GM08714 (cell line): ENCODE results near the gene DPM1.
"Not testable (repeated sequence)": the region's sequence is repeated elsewhere in the genome, so short reads cannot be mapped to it uniquely, and the experiment has no call there.

Source experiments
- H3K4me3 ChIP-seq: fragments of 200-500 bp; sonication (Bioruptor generic); 2 replicates; pipeline ENCODE4 v1.5.1; 2014; ENCODE audit warnings: mild to moderate bottlenecking, low read length, inconsistent platforms
- ZNF274 ChIP-seq: IDR thresholded peaks from 2 replicates; pipeline ENCODE4 v1.6.1; 2012; ENCODE audit warnings: mild to moderate bottlenecking, low read depth, low read length

Gene DPM1

DNA sequence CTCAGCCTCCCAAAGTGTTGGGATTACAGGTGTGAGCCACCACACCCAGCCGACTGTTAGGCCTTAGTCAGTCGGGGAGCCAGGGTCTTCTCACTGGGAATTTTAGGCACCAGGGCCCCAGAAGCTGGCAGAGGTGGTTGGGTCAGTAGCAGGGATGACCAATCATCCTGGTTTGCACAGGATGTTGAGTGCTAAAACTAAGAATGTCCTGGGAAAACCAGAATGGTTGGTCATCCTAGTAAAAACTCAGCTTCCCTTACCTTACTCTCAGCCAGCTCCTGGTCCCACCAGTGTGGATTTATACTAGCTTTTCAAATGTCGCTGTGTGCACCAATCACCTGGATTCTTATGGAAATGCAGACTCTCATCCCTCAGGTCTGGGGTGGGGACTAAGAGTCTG lies 32.7 kb upstream of the DPM1 start:
- H3K4me3 ChIP-seq, result no peak overlapping the region
- no peak for TF ChIP-seq ZNF274

DNA sequence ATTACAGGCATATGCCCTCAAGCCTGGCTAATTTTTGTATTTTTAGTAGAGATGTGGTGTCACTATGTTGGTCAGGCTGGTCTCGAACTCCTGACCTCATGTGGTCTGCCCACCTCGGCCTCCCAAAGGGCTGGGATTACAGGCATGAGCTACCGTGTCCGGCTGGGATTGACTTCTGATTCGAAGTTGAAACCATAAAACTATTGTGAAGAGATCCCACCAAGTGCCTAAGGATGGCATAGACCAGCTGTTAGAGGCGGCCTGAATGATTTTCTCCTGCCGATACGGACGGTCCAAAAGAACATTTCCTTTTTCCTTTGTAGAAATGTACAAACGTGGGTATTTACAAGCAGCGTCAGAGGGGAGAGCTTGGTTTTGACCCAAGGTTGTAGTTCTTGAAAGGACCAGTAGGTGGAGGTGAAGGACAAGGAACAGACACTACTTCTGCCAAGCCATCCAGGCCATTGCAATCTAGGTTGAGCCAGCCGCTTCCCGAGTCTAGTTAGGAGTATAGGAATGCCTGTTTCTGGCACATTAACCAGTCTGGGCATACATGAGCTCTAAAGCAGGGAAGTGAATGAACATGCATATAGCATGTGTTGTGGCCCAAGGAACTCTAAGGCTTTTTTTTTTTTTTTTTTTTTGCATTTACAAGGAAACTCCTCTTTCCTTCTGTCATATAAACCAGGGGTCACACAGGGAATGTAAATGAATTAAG lies 29.3 kb upstream of the DPM1 start:
- no peak overlapping the region for H3K4me3 ChIP-seq
- TF ChIP-seq ZNF274, result no peak

DNA sequence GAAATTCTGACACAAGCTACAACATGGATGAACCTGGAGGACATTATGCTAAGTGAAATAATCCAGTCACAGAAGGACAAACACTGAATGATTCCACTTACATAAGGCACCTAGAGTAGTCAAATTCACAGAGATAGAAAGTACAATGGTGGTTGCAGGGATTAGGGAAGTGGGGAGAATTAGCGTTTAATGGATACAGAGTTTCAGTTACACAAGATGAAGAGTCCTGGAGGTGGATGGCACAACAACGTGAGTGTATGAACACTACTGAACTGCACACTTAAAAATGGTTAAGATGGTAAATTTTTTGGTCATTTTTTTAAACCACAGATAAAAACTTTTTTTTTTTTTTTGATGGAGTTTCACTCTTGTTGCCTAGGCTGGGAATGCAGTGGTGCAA lies 25.0 kb upstream of the DPM1 start:
- no peak for TF ChIP-seq ZNF274
- H3K4me3 ChIP-seq, result no peak overlapping the region

DNA sequence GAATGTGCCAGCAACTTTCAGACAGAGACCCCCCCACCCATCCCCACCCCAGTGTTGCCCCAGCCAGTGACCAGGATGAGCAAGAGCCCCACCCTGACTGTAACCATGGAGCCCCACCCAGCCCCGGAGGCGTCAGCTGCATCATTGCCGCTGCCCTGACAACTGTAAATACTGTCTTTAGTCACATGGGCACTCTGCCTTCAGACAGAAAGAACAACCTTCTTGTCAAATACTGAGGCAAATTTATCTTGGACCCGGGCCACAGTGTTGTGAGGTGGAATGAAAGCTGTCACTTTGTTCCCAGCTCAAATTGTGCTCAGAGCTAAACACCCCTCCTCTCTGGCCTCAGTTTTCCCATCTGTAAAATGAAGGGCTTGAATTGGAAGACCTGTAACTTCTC lies 24.0 kb upstream of the DPM1 start:
- no peak for TF ChIP-seq ZNF274
- H3K4me3 ChIP-seq, result no peak overlapping the region

DNA sequence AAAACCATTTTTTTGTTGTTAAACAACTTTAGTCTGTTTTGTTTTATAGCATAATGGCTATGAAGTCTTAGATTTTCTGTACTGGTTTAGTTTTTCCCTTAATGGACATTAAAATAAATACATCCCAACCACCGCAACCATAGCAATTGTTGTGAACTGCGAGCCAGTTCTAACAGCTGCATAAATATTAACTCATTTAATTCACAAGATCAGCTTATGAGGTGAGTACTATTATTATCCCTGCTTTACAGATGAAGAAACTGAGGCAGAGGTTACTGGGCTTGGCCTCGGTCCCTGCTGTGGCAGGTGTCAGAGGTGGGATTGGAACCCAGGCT lies 23.3 kb upstream of the DPM1 start:
- no peak for TF ChIP-seq ZNF274
- no peak overlapping the region for H3K4me3 ChIP-seq

DNA sequence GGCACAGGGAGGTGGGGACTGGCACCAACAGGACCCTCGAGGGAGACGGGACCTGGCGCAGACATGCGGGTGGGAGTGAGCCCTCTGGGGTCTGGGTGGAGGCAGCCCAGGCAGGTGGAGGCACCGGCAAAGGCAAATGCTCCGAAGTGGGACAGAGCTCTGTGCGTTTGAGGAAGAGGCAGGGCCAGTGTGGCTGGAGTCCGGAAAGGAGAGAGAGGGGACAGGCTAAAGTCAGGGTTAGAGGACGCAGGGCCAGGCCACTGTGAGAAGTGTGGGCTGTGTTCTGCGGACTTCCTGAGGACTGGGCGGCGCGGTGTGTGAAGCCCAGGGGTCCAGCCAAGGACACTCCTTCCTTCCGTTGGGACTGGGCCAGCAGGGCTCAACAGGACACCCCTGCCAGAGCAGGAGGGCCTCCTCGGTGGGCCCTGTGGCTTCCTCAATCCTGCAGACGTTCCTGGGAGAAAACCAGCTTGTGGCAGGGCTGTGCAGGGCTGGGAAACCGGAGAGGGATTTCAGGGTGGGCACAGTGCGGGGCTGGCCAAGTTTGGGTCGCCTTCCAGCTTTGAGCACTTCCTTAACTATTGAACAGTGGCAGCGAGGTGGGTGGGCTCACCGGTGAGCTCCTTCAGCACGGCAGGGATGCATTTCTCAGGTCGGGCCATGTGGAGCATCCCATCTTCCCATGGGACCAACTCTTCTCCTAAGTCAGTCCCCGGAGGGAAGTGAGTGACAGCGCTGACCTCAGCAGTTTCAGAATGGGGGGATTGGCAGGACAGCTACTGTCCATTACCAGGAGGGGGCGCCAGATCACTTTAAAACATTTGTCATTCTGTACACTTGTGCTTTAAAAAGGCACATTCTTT lies 22.8 kb upstream of the DPM1 start:
- H3K4me3 ChIP-seq, result no peak overlapping the region
- TF ChIP-seq ZNF274, result no peak

DNA sequence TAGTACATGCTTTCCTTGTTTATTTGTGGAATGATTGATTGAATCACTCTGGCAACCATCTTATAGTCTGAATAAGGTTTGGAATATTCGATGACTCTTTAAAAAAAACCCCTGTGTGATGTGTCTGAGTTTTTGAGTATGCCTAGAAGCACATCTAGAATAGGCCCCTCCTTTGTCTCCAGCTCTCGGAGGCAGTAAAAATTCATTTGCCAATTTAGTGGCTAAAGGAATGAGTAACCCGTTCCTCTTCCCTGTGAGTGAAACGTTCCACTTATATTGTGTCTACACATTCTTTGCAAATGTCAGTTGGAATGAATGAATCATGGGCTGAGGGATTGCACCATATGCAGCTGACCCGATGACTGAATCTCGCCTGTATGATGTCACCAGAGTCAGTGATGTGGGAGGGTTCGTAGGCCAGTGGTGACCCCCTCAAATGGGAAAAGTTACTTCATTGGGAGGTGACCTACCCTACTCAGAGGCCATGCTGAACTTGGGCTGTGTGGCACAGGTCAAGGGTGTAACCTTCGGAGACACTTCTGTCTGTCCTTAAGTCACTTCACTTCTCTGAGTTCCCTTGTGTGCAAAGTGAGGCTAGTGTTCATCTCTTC lies 21.8 kb upstream of the DPM1 start:
- no peak for TF ChIP-seq ZNF274
- no peak overlapping the region for H3K4me3 ChIP-seq

DNA sequence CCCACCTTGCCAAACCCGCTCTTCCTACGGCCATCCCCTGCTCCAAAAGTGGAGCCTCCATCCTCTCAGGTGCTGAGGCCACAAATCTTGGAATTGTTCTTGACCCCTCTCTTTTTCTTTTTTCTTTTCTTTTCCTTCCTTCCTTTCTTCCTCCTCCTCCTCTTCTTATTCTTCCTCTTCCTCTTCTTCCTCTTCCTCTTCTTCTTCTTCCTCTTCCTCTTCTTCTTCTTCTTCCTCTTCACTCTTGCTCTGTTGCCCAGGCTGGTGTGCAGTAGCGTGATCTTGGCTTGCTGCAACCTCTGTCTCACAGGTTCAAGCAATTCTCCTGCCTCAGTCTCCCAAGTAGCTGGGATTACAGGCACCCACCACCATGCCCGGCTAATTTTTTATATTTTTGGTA lies 20.2 kb upstream of the DPM1 start:
- not testable (repeated sequence) for H3K4me3 ChIP-seq

DNA sequence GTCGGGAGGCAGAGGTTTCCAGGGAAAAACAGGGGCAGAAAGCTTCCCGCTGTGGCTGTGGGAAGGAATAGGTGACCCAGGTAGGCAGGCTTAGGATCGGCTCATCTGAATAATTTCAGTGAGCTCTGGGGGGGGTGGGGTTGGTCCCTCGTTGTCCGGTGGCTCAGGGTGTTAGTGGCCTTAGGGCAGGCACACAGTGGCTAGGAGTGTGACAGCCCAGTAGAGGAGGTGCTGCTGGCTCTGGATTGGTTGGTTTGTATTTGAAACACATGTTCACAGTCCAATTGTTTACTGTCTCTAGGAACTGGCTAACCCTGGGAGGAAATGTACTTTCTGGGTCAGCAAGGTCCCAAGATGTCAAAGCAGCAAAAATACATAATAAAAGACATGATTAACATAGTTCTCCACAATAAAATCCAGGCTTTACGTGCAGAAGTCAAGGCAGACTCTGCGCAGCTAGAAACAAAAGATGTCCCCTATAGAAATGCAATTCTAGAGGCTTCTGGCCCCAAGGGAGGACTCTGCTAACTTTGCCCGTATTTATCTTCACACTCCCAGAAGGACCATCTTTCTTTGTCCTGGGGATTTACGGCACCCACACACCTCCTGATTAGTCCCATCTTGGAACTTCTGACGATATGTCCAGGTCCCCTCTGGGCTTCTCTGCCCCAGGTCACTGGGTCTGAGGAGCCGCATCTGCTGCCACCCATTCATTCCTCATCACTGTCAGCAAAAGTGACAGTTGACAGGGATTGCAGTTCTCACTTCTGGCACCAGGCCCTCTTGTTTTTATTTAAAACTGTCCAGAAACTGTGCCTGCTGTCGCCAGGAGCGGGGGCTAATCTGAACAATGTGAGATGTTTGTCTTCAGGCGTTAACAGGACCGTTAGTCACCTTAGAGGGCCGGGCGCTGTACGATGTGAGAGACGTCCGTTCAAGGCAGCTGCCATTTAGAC lies 19.0 kb upstream of the DPM1 start:
- no peak overlapping the region for H3K4me3 ChIP-seq
- no peak for TF ChIP-seq ZNF274

DNA sequence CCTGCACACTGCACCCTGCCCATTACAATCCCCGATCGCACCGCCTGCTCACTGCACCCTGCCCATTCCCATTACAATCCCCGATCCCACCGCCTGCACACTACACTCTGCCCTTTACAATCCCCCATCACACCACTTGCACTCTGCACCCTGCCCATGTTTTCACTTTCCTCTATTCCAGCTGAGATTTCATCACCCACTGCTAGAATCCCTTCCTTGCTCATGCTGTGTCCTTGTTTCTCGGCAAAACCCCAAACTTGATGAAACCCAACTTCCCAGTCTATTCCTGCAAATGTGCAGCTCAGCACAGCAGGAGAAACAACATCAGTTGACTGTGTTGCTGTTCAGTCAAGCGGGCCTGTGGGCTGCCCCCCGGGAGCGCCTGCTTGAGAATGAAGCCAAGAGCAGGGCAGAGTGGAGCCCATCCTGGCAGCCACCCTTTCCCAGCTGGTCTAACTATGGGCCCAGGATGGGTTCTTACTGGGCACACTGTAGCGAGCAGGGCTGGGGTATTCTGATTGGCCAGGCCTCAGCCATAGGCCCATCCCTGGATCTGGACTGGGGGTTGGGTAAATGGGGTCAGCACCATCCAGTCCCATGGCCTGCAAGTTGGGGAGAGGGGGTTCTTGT lies 17.5 kb upstream of the DPM1 start:
- TF ChIP-seq ZNF274, result no peak
- no peak overlapping the region for H3K4me3 ChIP-seq

DNA sequence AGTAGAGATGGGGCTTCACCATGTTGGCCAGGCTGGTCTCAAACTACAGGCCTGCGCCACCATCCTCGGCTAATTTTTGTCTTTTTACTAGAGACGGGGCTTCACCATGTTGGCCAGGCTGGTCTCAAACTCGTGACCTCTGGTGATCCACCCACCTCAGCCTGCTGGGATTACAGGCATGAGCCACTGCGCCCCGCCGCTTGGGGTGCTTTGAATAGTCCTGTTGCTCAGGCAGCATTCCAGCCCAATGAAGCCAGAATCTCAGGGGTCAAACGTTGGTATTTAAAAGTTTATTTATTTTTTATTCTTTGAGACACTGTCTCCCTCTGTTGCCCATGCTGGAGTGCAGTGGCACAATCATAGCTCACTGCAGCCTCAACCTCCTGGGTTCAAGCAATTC lies 11.6 kb upstream of the DPM1 start:
- no peak for TF ChIP-seq ZNF274
- no peak overlapping the region for H3K4me3 ChIP-seq

DNA sequence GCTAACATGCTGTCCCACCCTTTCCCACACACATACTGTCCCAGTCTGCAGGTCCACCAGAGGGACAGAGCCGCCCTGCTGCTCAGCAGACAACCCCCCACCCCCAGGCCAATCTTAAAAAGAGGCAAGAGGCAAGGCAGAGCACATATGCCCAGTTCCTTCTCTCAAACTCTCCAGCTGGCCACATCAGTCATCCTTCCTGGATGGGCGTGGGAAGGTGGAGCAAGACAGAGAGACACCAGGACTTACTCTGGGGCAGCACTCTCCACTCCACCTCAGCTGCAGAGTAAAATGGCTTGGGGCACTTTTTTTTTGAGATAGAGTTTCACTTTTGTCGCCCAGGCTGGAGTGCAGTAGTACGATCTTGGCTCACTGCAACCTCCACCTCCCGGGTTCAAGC lies 11.1 kb upstream of the DPM1 start:
- no peak for TF ChIP-seq ZNF274
- no peak overlapping the region for H3K4me3 ChIP-seq

DNA sequence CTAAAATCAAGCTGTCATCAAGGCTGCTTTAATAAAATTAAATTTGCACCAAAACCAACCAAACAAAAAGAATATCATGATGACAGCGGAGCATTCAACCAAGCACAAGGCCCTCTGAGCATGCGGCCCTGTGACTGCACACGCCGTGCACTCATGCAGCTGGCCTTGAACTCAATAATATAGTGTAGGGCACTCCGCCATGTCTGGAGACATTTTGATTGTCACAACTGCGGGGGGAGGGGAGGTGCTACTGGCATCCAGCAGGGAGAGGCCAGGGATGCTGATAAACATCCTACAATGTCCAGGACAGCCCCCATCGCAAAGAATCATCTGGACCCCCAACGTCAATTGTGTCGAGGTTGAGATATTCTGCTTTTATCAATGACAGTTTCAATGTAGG lies 10.0 kb upstream of the DPM1 start:
- no peak for TF ChIP-seq ZNF274
- H3K4me3 ChIP-seq, result no peak overlapping the region

DNA sequence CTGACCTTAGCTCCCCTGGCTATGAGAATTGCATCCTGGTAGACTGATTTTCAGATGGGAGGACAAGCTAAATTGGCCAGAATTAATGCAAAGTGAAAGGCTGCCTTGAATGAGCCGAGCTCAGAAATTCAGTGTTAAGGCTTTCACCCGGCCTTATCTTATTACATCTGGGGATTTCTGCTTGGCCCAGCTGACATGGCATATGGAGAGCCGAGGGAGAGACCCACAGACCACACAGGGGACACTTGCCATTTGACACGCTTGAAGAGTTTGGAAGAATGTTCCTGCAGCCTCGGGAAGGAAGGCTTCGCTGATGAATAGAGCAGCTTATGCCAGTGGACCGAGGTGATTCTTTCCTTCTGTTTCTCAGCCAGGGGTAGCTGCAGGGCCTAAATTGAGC lies 9.3 kb upstream of the DPM1 start:
- H3K4me3 ChIP-seq, result no peak overlapping the region
- no peak for TF ChIP-seq ZNF274
